Activated naive CD4-positive, alpha-beta T cell treated with anti-CD3 and anti-CD28 coated beads for 36 hours (primary cell): ENCODE measurements around the gene GLIS1. TPM values are rescaled to one million over a fixed set of nuclear protein-coding genes. Genes with fewer than 3 reads are reported as not detected.

Experiments
- CTCF ChIA-PET: fragments of 350-600 bp; sonication (Branson Sonifier 250); formaldehyde crosslinking; loops from one replicate; lab custom pipeline; 2021; ENCODE audit warnings: antibody characterized with exemption; lab: Charles Lee
- DNase-seq: peaks from one replicate; pipeline ENCODE4 v3.0.0-alpha.2; 2020
- H3K27ac Mint-ChIP-seq: one replicate; pipeline ENCODE4 v1.8.0; 2021; ENCODE audit warnings: mild to moderate bottlenecking, mixed read lengths
- H3K27me3 Mint-ChIP-seq: one replicate; pipeline ENCODE4 v1.8.0; 2021; ENCODE audit warnings: low read depth, mixed read lengths
- H3K36me3 Mint-ChIP-seq: one replicate; pipeline ENCODE4 v1.8.0; 2021; ENCODE audit warnings: low read depth, mixed read lengths
- H3K4me1 Mint-ChIP-seq: one replicate; pipeline ENCODE4 v1.8.0; 2021; ENCODE audit warnings: low read depth, mixed read lengths
- H3K4me3 Mint-ChIP-seq: one replicate; pipeline ENCODE4 v1.8.0; 2021; ENCODE audit warnings: mild to moderate bottlenecking, moderate library complexity, mixed read lengths
- H3K9me3 Mint-ChIP-seq: one replicate; pipeline ENCODE4 v1.8.0; 2021; ENCODE audit warnings: mixed read lengths
- intact Hi-C: fragments of 100-400 bp; cut with micrococcal nuclease; formaldehyde crosslinking; loops from one replicate; pipeline ENCODE4 v1.15.1; 2023
- total RNA-seq, 2 experiments: library from RNA; stranded (reverse); gene quantifications; one replicate each; pipeline ENCODE4 v1.2.3, GENCODE V29; 2021

Gene GLIS1
- total RNA-seq, 2 experiments from 2014 or later: not detected

DNA sequence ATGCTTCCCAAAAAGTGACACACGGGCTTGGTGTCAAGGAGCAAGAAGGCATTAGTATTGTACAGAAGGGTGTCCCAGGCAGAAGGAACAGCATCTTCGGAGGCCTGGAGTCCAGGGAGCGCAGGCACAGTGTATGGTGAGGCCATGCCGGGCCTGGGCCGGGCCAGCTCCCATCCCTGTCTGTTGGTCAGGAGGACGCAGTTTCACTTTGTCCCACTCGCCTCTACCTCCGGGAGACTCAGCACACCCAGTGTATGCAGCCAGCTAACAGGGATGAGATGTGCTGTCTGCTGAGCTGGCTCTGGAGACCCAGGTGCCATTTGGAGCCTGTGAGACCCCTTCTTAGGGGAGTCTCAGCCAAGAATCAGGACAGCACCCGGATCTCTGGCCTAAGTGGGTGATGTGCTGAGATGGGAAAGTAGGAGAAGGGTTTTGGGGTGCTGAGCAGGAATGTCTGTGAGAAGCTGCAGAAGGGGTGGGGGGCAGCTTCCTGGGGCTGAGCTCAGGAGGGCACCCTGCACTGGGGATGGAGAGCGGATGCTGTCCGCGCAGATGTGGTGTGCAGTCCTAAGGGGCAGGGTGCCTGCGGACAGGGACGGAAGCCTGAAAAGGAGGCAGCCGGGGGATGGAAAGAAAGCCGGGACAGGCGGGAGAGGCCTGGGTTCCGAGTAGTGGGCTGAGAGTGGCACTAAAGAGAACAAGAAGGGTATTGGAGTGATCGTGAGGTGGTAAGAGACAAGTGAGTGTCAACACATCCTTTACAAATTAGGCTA, 254.1 kb downstream of the GLIS1 start:
- Mint-ChIP-seq H3K9me3 (no peaks in the 10 kb centered on the region), H3K27me3 (peaks cover 6% of the 10 kb centered on the region), H3K4me3 (no peak overlapping the region), H3K27ac (no peak overlapping the region), H3K36me3 (no peaks in the 10 kb centered on the region), H3K4me1 (no peaks in the 10 kb centered on the region)
- DNase-seq: no peak
- intact Hi-C loops: loop anchor here (1.0 kb wide), 2 partner anchors 197 to 269 kb away; no protein-coding TSS in a partner anchor
- CTCF ChIA-PET: interaction anchor here (1.3 to 1.7 kb wide), 4 partner anchors 197 to 269 kb away, joined by 4 to 5 read pairs (median 4); no protein-coding TSS in a partner anchor

DNA sequence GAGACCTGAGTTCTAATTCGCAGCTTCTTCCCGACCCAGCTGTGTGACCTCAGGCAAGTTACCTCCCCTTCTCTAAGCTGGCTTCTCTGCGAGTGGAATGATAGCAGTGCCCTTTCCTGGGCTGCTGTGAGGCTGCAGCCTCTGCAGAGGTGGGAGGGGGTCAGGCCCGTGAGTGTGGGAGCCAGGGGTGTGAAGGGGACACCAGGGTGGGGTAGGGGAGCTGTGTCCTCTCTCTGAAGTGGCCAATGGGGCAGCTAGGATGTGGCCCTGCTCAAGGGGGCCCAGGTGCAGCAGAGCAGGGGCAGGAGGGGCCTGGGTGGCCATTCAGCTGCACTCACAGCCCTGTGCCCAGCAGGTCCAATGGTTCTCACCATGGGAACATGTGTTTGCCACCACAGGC, 255.3 kb downstream of the GLIS1 start:
- no peak for DNase-seq
- Mint-ChIP-seq H3K27me3 (peaks cover 6% of the 10 kb centered on the region), H3K4me3 (no peak overlapping the region), H3K27ac (no peak overlapping the region), H3K36me3 (no peaks in the 10 kb centered on the region), H3K4me1 (no peaks in the 10 kb centered on the region), H3K9me3 (no peaks in the 10 kb centered on the region)
- intact Hi-C loops: no loop called here
- CTCF ChIA-PET: interaction anchor here (0.9 to 1.7 kb wide), 4 partner anchors 199 to 270 kb away, joined by 3 to 5 read pairs (median 4); no protein-coding TSS in a partner anchor

DNA sequence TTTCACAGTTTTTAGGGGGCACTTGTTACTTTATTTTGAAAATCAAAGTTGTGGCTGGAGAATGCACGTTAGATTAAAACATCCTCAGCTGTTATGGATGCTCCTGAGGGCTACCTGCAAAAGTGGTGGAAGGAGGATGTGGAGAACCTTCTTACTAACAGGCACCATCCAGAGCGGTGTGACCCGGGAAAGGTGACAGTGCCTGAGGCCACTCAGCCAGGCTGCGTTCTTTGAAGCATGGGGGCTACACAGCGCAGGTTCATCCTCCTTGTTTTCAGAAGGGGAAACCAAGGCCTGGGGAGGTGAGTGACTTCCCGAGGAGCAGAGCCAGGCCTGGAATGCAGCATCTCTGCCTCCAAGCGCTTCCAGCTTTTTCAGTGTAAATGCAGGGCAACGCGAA, 255.8 kb downstream of the GLIS1 start:
- Mint-ChIP-seq H3K36me3 (no peaks in the 10 kb centered on the region), H3K27ac (no peak overlapping the region), H3K9me3 (no peaks in the 10 kb centered on the region), H3K4me3 (no peak overlapping the region), H3K27me3 (peaks cover 6% of the 10 kb centered on the region), H3K4me1 (no peaks in the 10 kb centered on the region)
- no peak for DNase-seq
- intact Hi-C loops: no loop called here
- CTCF ChIA-PET: interaction anchor here (0.9 kb wide), 1 partner anchor 200 kb away, joined by 3 read pairs; no protein-coding TSS in a partner anchor

DNA sequence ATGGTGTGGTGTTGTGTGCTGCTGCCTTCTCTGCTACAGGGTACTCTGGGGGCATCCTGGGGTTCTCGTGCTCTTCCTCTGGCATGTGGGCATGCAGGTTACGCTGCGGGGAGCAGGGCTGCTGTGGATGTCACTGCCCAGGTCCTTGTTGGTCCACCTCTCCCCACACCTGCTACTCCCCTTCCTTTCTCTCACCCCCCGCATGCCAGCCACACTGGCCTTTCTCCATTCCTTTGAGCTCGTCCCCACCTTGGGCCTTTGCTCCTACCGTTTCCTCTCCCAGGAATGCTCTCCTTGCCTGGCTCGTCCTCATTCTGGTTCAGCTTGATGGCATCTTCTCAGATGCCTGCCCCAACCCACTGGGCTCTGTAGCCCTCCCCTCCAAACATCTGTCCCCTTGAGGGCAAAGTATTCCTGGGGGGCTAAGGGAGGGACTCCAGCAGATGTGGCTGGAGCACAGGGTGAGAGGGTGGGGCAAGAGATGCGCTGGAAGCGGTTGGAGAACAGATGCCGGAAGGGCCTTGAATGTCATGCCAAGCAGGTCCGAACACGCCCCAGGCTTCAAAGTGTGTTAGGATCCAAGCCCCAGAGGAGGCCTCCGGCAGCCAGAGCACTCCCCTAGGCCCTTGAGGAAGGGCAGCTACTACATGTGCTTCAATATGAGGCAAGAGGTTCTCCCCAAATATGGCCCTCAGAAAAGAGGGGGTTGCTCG, 256.4 kb downstream of the GLIS1 start:
- Mint-ChIP-seq H3K4me1 (no peaks in the 10 kb centered on the region), H3K27me3 (peaks cover 6% of the 10 kb centered on the region), H3K36me3 (no peaks in the 10 kb centered on the region), H3K27ac (no peak overlapping the region), H3K4me3 (no peak overlapping the region), H3K9me3 (no peaks in the 10 kb centered on the region)
- intact Hi-C loops: no loop called here
- DNase-seq: no peak
- CTCF ChIA-PET: interaction anchor here (0.9 kb wide), 1 partner anchor 200 kb away, joined by 3 read pairs; no protein-coding TSS in a partner anchor

DNA sequence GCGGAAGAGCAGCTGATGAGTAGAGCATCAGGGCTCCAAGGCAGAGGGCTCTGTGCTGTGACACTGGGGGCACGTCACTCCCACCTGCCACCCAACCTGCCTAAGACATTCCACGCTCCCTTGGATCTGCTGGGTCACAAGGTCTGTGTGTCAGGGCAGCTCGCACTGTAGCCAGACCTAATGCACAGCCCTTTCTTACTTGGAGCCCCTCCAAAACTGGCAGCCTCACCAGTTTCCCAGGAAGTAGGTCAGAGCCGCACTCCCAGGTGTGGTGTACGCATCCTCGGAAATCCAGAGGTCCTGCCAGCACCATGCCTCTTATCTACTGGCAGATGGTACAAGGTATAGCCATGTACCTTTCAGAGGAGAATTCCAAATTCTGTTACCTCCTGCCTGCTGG, 257.5 kb downstream of the GLIS1 start:
- no peaks in the 10 kb centered on the region for H3K9me3 Mint-ChIP-seq
- intact Hi-C loops: no loop called here
- no peaks in the 10 kb centered on the region for H3K36me3 Mint-ChIP-seq
- peaks cover 6% of the 10 kb centered on the region for H3K27me3 Mint-ChIP-seq
- H3K4me1 Mint-ChIP-seq: no peaks in the 10 kb centered on the region
- no peak for DNase-seq
- H3K4me3 Mint-ChIP-seq: no peak overlapping the region
- CTCF ChIA-PET: no interaction called here
- H3K27ac Mint-ChIP-seq: no peak overlapping the region

DNA sequence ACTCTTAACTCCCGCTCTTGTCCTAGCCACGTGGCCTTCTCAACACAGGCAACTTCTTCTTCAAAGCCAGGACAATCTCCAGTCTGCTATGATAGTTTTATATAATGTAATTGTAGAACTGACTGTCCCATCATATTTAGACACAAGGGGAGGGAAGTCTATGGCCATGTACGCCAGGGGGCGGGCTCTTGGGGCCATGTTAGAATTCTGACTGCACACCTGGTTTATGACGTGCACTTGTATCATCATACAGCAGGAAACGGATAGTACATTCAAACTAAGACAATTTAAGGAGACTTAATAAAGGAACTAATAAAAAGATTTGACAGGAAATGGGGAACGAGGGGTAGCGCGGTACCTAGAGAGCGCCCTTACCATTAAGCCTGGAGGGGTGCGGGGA, 258.3 kb downstream of the GLIS1 start:
- intact Hi-C loops: no loop called here
- H3K4me1 Mint-ChIP-seq: no peaks in the 10 kb centered on the region
- H3K4me3 Mint-ChIP-seq: no peak overlapping the region

DNA sequence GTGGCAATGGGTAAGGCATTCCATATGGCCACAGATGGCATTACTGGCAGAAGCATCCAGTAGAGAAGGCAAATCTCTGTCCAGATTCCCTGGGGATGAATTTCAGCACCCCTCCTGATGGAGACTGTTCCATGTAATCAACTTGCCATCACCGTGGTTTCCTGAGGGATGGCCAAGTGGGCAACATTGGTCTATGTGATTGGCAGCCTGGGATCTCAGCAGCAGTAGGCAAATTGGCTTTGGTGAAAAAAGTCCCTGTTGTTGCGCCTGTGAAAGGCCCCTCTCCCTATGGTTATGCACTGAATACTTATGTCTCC, 260.5 kb downstream of the GLIS1 start:
- no peaks in the 10 kb centered on the region for H3K9me3 Mint-ChIP-seq
- H3K27ac Mint-ChIP-seq: no peak overlapping the region
- no peaks in the 10 kb centered on the region for H3K27me3 Mint-ChIP-seq
- CTCF ChIA-PET: no interaction called here
- DNase-seq: no peak
- H3K36me3 Mint-ChIP-seq: no peaks in the 10 kb centered on the region
- no peak overlapping the region for H3K4me3 Mint-ChIP-seq
- intact Hi-C loops: no loop called here
- H3K4me1 Mint-ChIP-seq: no peaks in the 10 kb centered on the region

More for the DNA sequence above, 258.3 kb downstream of the GLIS1 start:
- no peaks in the 10 kb centered on the region for H3K36me3 Mint-ChIP-seq
- peaks cover 6% of the 10 kb centered on the region for H3K27me3 Mint-ChIP-seq
- no peak overlapping the region for H3K27ac Mint-ChIP-seq
- no peak for DNase-seq
- no peaks in the 10 kb centered on the region for H3K9me3 Mint-ChIP-seq
- CTCF ChIA-PET: no interaction called here

DNA sequence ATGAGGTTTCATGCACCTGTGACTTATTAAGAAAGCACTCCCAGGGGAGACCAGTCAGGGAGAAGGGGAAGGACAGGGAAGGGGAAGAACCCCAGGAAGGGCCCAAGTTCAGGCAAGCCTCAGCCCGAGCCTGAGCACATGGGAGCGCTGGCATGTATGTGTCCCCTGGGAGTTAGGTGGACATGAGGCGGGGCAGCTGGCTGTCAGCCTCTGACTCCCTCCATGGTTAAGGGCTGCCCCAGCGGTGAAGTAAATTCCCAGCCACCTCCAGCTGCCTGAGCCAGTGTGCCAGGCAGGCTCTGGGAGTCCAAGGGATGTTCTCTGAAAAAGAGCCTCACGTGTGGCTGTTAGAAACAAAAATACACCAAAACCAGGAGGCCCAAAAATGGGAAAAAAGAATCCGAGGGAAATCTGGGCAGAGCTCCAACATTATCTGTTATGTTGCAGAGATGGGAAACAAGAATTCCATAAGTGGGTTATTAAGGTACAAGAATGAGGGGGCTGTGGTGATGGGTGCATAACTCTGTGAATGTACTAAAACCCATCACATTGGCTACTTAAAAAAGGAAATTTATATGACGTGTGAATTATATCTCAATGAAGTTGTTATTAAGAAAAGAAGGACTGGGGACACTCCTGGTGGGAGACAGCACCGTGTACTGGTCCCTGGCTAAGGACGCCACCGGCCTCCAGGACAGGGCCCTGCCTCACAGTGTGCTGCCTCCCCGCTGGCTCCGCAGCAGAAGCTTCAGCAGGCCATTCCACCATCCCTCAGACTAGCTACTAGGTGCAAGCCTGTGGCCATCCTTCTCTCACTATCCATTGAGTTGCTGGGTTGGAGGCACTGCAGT, 261.1 kb downstream of the GLIS1 start:
- H3K4me3 Mint-ChIP-seq: no peak overlapping the region
- intact Hi-C loops: no loop called here

DNA sequence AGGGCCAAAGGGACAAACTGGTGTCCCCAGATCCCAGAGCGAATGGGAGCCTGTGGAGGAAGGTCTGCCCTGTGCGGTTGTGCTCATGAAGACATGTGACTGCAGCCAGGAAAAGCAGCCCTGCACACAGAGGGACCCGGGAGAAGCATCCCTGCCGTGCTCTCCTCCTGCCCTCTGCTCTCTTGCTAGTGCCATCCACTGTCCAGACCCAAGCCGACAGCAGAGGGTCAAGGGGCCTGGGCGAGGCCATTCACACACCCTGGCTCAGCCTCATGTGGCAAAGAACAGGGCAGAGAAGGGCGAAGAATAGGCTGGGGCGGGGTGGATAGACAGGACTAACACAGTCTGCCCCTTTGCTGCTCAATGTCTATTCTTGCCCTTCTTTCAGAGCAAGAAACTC, 262.4 kb downstream of the GLIS1 start:
- no peaks in the 10 kb centered on the region for H3K9me3 Mint-ChIP-seq
- no peaks in the 10 kb centered on the region for H3K27me3 Mint-ChIP-seq
- CTCF ChIA-PET: no interaction called here
- intact Hi-C loops: no loop called here
- H3K4me1 Mint-ChIP-seq: no peaks in the 10 kb centered on the region
- no peak overlapping the region for H3K4me3 Mint-ChIP-seq
- no peaks in the 10 kb centered on the region for H3K36me3 Mint-ChIP-seq
- no peak for DNase-seq
- H3K27ac Mint-ChIP-seq: no peak overlapping the region

More for the DNA sequence above, 261.1 kb downstream of the GLIS1 start:
- no peaks in the 10 kb centered on the region for H3K27me3 Mint-ChIP-seq
- CTCF ChIA-PET: interaction anchor here (0.5 kb wide), 2 partner anchors 25 to 279 kb away, joined by 3 to 5 read pairs; no protein-coding TSS in a partner anchor
- no peak overlapping the region for H3K27ac Mint-ChIP-seq
- H3K36me3 Mint-ChIP-seq: no peaks in the 10 kb centered on the region
- H3K4me1 Mint-ChIP-seq: no peaks in the 10 kb centered on the region
- DNase-seq: no peak
- H3K9me3 Mint-ChIP-seq: no peaks in the 10 kb centered on the region

DNA sequence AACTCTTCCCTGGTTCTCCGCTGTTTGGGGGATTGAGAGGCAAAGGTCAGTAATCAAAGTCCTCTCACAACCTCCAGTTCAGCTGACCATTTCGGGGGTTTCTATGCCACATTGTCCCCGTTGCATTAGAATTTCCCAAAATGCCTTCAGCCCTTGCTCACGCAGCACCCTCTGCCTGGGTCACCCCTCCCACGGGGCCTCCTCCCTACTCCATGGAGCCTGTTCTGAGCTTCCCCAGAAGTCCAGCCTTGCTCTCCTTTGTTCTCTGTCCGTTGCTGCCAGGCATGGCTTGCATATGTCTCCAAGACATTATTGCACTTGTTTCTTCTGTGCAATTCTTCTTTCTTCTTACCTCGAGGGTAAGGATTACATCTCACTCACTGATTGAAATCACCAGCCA, 263.3 kb downstream of the GLIS1 start:
- CTCF ChIA-PET: interaction anchor here (0.7 kb wide), 1 partner anchor 152 kb away, joined by 3 read pairs; no protein-coding TSS in a partner anchor
- Mint-ChIP-seq H3K4me3 (no peak overlapping the region), H3K36me3 (no peaks in the 10 kb centered on the region), H3K27ac (no peak overlapping the region), H3K9me3 (no peaks in the 10 kb centered on the region), H3K4me1 (no peaks in the 10 kb centered on the region), H3K27me3 (no peaks in the 10 kb centered on the region)
- no peak for DNase-seq
- intact Hi-C loops: no loop called here

DNA sequence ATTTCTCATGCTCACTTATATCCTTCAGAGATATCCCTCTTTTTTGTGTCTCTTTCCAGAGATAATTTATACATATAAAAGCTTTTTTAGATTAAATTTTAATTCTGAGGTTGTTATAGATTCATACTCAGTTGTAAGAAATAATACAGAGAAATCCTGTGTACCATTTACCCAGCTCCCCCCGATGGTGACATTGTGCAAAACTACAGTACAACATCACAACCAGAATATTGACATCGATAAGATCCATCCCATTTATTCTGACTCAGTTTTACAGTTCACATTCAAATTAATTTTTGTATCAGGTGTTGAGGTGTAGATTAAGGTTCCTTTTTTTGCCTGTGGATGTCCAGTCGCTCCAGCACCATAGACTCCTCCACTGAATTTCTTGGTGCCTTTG, 265.5 kb downstream of the GLIS1 start:
- Mint-ChIP-seq H3K27me3 (no peaks in the 10 kb centered on the region), H3K9me3 (no peaks in the 10 kb centered on the region), H3K4me1 (no peaks in the 10 kb centered on the region), H3K4me3 (no peak overlapping the region), H3K36me3 (no peaks in the 10 kb centered on the region), H3K27ac (no peak overlapping the region)
- intact Hi-C loops: loop anchor here (1.0 to 2.0 kb wide), 2 partner anchors 29 to 195 kb away; no protein-coding TSS in a partner anchor
- CTCF ChIA-PET: no interaction called here
- peak; percentile 21 for DNase-seq

DNA sequence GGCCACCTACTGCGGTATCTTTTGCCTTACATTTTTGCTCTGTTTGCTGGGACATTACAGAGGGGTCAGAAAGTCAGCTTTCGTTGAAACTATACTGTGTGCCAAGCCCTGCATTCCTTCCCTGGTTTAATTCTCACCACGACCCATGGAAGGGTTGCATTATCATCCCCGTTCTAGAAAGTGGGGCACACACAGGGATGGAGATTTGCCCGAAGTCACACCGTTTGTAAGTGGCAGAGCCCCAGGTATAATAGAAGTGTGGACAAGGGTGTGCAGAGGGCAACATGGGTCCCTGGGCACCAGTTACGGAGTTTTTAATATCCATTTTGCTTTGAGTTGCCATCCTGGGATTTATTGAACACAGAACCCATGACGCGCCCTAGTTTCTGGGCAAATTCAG, 268.0 kb downstream of the GLIS1 start:
- intact Hi-C loops: no loop called here
- Mint-ChIP-seq H3K9me3 (no peaks in the 10 kb centered on the region), H3K27me3 (no peaks in the 10 kb centered on the region), H3K27ac (no peak overlapping the region), H3K4me1 (no peaks in the 10 kb centered on the region), H3K36me3 (no peaks in the 10 kb centered on the region), H3K4me3 (no peak overlapping the region)
- CTCF ChIA-PET: no interaction called here
- no peak for DNase-seq
